Activated T-cell treated with anti-CD3 and anti-CD28 coated beads for 24 hours (primary cell): Measurements from ENCODE around the gene MYL11.

Experiments used
- DNase-seq: peaks from one replicate; pipeline ENCODE4 v3.0.0-alpha.2; 2020; ENCODE audit warnings: low read depth

The MYL11 gene

DNA sequence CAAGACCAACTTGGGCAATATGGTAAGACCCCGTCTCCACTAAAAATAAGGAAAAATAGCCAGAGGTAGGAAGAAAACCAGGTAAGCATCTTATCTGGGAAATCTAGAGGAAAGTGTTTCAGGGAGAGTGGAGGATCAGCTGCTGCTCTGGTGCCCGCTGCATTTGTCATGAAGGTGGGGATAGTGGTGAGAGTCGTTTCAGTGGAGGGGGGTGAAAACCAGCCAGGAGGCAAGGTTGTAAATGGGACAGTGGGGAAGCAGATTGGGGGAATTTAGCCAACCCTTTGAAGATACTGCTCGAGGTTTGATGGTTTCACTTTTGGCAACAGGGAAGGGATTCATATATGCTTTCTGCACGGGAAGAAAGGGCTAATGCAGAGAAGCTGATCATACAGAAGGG, 46.4 kb downstream of the MYL11 start:
- DNase-seq, result no peak
